Epithelial cell of proximal tubule (primary cell): ENCODE results near the gene LTBP3. TPM values are rescaled to one million over a fixed set of nuclear protein-coding genes. Genes with fewer than 3 reads are reported as not detected.

Experiments
- DNase-seq: peaks from one replicate; pipeline ENCODE4 v3.0.0-alpha.2; 2011; ENCODE audit warnings: low read depth
- H3K4me3 ChIP-seq: 2 replicates; pipeline ENCODE4 v1.5.1; 2011; ENCODE audit warnings: low read depth, mild to moderate bottlenecking, low read length
- CTCF ChIP-seq: conservative IDR thresholded peaks from 2 replicates; pipeline ENCODE4 v1.5.1; 2012; ENCODE audit warnings: low read depth, mild to moderate bottlenecking, low read length
- total RNA-seq: library from RNA; depleted of rRNA; stranded (reverse); fragments of >200 nt; gene quantifications from 2 replicates; pipeline ENCODE4 v1.2.3, GENCODE V29; 2015

The LTBP3 gene
- total RNA-seq, 1 donor from 2014 or later, result 102 TPM

GRCh38 chr11:65578667-65579066 is 20.5 kb upstream of the LTBP3 start:
- no peak for TF ChIP-seq CTCF
- no peak overlapping the region for H3K4me3 ChIP-seq
- no peak for DNase-seq

DNA sequence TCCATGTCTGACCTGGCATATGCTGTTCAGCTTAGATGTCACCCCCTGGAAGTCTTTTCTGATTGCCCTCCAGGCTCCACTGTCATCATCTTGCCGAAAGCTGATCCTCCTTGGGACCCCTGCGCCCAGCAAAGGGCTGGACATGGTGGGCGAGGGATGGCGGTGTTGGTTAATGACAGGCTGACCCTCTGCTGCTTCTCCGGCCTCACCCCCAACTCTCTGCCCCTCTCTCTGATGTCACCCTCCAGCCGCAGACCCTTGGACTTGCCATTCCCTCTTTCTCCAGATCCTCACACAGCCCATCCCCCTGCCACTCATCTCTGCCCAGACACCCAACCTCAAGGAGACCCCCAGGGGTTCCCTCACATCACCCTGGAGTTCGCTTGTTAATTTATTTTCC is 20.0 kb upstream of the LTBP3 start:
- no peak overlapping the region for H3K4me3 ChIP-seq

GRCh38 chr11:65577756-65578109 is 19.6 kb upstream of the LTBP3 start:
- TF ChIP-seq CTCF, result no peak
- DNase-seq, result no peak
- H3K4me3 ChIP-seq, result peak overlapping the region; percentile 23

More for the DNA sequence above, 20.0 kb upstream of the LTBP3 start:
- DNase-seq, result no peak
- no peak for TF ChIP-seq CTCF

GRCh38 chr11:65576867-65577755 is 19.0 kb upstream of the LTBP3 start:
- DNase-seq, result no peak
- TF ChIP-seq CTCF, result no peak
- peak overlapping the region; percentile 61 for H3K4me3 ChIP-seq

GRCh38 chr11:65576232-65576866 is 18.2 kb upstream of the LTBP3 start:
- H3K4me3 ChIP-seq, result peak overlapping the region; percentile 61
- DNase-seq, result no peak
- no peak for TF ChIP-seq CTCF

DNA sequence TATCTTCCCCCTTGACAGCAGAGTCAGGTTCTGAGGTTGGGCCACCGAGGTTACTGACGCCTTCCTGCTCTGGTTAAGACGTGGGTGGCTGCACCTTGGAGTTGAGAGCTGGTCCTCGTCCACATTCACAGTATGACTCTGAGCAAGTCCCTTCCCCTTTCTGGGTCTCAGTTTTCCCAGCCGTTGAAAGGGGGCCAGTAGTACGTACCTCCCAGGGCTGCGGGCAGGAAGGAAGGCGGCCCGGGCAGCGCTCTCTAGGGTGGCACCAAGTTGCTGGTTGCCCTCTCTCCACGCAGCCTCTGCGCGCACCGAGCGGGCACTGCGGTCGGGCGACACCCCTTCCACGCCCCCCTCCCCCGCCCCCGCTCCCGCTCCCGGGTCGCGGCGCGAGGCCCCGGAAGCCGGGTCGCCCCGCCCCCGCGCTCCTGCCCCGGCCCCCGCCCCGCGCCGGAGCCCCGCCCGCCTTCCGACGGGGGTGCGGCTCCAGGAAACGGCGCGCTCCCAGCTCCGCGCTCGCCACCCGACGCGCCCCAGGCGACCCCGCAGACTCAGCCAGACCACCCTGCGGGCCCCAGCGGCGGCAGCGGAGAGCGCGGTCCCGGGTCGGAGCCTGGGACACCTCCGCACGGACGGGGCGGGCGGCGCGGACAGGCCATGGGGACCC is 17.5 kb upstream of the LTBP3 start, which contains the start of gene EHBP1L1:
TSS of gene EHBP1L1 (plus strand) at position 486 of the 664 bp plus-strand sequence. CDS start 250 bp downstream, outside the sequence.
- H3K4me3 ChIP-seq, result peak within 1 kb of the TSS; percentile 61
- no peak for DNase-seq
- no peak for TF ChIP-seq CTCF
